GM21619 (cell line): ENCODE measurements around the gene AHCYL2.
"Not testable (repeated sequence)": the region's sequence is repeated elsewhere in the genome, so short reads cannot be mapped to it uniquely, and the experiment has no call there.

Source experiments
- ATAC-seq: cut with Tn5 transposase; IDR thresholded peaks from one replicate; pipeline ENCODE4 v1.9.1; 2021; ENCODE audit not compliant: unreplicated experiment

Gene AHCYL2

GRCh38 chr7:129376778-129377700 is 152.2 kb downstream of the AHCYL2 start:
- ATAC-seq = peak; percentile 60

DNA sequence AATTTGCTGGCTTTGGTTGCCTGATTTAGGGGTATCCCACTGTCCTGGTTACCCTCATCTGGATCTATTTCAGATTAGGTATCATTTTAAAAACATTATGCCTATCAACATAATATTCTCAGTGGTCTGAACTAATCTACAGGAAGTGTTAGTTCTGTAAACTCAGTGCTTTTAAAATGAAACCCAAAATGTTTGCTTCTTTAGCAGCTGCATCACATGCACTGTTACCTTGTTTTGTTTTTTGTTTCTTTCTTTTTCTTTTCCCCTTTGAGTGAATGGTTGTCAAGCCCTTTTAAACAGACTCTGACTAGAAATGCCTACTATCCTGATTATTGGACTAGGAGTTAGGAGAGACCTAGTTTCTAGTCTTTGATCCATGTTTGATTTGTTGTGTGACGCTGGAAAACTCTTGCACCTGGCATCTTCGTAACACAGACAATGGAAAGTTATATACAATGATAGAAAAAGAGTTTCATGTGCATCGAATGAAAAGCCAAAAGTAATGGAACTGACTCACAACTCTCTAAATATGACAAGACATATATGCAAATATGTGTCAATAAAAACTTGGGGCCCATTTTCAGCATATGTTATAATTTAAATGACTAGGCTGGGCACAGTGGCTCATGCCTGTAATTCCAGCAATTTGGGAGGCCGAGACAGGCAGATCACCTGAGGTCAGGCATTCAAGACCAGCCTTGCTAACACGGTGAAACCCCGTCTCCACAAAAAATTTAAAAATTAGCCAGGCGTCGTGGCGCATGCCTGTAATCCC is 157.1 kb downstream of the AHCYL2 start:
- ATAC-seq = no peak

DNA sequence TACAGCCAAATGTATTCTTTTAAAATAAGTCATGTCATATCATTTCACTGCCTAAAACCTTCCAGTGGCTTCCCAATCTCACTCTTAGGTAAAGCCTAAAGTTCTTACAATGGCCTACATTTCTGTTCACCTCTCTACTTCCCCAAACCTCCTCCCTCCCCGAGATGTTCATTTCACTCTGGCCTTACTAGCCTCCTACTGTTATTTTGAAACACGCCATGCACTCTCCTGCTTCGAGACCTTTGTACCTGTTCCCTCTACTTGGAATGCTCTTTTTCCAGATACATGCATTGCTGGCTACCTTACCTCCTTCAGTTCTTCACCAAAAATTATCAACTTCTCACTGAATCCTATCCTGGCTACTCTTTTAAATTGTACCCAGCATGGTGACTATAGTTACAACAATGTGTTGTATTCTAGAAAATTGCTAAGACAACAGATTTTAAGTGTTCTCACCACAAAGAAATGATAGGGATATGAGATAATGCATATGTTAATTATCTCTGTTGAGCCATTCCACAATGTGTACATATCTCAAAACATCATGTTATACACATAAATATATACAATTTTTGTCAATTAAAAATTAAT is 158.8 kb downstream of the AHCYL2 start:
- ATAC-seq = no peak

DNA sequence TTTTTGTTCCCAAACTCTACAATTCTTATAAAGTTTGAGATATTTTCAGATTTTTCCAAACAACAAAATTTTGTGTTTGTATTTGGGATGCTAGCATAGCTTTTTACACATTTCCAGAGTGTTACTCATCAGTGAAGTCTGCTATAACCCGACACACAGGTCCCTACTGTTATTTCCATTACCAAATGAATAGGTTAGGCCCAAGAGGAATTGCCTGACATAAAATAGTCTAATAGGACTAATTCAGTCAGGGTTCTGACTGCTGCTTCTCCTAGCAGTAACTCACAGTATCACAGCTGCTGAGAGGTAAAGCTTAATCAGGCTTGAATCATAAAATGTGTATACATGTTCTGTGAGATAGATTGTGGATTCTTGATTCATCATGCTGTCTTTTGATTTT is 160.3 kb downstream of the AHCYL2 start:
- ATAC-seq = no peak

- no peak for ATAC-seq
These were observed 160.8 kb downstream of the AHCYL2 start for GRCh38 chr7:129385598-129385997.

GRCh38 chr7:129386506-129386905 is 161.7 kb downstream of the AHCYL2 start:
- no peak for ATAC-seq

DNA sequence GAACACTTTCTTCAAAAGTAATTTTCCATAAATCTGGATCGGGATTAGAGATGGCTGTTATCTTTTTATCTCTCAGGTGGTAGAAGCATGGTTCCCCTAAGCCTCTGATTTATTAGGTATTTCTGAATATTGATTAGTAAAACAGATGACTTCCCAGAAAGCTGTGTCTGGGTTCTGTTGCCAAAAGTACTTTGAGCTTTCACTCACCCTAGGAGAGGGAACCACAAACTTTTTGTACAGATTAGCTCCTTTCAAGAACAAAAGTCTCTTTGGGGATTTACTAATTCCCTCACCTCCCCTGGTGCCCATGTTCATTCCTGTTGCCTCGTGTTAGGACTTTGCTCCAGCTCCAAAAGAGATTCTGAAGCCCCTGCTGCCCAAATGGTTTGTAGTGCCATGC is 162.7 kb downstream of the AHCYL2 start:
- no peak for ATAC-seq

DNA sequence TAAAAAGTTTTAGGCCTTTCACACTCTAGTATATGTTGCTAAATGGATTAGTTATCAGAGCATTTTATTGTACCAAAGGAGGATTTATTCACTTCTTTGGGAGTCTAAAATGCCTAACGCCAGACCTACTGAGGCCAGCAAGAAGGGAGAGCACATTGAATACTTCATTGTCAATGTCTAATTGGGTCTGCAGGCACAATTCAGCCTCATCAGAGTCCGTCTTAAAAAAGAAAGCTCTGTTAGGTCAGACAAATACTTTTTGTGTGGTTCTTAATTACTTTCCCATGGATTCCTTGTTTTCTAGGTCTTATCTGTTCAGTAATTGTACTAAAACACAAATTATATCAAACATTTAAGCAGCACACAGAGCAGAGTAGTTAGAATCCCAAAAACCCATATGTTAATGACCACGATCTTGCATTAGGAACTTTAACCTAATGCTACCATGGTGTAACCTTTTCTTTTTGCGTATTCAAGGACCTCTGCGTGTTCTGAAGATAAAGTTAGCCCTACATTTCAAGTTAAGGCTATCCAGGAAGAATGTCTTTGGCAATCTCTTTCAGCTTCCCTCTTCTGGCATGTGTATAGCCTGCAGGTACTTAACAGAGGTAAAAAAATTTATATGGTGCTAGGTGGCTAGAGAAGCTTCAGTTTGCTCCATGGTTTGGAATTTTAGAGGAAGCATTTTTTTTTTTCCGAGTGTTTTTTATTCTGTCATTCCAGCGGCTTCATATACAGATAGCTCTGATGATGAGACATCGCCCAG is 163.7 kb downstream of the AHCYL2 start:
- ATAC-seq = no peak

DNA sequence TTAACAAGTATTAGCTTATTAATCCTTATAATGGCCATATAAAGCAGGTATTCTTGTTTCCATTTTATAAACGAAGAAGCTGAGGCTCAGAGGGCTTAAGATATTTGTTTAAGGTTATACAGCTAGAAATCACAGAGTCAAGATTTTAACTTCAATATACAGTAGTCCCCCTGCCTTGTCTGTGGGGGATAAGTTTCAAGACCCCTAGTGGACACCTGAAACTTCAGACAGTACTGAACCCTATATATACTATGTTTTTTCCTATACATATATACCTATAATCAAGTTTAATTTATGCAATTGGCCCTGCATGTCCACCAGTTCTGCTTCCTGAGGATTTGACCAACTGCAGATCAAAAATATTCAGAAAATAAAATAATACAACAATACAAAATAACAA is 165.0 kb downstream of the AHCYL2 start:
- no peak for ATAC-seq

DNA sequence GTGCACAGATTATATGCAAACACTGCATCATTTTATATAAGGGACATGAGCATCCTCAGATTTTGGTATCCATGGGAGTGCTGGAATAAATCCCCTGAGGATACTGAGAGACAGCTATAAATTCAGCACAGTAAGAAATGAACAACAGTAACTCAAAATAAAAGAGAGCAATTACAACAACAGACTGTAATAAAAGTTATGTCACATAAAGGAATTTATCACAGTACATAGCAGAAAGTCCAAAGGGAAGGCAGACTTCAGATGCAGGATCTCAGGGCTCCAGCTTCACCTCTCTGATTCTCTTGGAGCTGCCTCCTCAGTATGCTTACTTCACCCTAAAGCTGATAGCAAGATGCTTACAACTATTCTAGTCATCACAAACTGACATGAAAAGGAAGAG is 165.5 kb downstream of the AHCYL2 start:
- no peak for ATAC-seq

DNA sequence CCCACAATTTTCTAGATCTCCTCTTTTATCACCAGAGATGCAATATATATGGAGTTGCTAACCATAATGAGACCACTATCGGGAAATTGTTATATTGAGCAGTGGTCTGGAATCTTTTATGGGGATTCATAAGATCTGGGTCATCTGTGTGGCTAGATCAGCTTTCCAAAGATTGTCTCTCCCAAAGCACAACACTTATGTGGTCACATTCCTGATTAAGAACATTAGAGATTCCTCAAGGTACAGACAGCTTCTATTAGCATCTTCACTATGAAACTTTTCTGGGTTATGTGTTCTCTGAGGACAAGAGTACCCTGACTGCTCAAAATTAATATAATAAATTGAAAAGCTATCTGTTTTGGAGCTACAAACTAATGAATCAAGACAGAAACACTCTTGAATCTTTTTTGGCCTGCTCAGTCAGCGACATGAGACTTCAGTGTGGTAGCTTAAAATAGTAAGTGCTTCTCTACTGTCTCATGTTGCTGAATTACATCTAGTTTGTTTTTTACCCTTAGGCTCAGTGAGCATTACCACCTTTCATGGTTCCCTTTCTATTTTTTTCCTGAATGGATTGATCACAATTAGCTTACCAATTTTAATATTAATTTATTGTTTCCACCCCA is 166.8 kb downstream of the AHCYL2 start:
- no peak for ATAC-seq

- no peak for ATAC-seq
These were observed 168.4 kb downstream of the AHCYL2 start for GRCh38 chr7:129393255-129393654.

- ATAC-seq = no peak
These were observed 169.3 kb downstream of the AHCYL2 start for GRCh38 chr7:129394101-129394500.

DNA sequence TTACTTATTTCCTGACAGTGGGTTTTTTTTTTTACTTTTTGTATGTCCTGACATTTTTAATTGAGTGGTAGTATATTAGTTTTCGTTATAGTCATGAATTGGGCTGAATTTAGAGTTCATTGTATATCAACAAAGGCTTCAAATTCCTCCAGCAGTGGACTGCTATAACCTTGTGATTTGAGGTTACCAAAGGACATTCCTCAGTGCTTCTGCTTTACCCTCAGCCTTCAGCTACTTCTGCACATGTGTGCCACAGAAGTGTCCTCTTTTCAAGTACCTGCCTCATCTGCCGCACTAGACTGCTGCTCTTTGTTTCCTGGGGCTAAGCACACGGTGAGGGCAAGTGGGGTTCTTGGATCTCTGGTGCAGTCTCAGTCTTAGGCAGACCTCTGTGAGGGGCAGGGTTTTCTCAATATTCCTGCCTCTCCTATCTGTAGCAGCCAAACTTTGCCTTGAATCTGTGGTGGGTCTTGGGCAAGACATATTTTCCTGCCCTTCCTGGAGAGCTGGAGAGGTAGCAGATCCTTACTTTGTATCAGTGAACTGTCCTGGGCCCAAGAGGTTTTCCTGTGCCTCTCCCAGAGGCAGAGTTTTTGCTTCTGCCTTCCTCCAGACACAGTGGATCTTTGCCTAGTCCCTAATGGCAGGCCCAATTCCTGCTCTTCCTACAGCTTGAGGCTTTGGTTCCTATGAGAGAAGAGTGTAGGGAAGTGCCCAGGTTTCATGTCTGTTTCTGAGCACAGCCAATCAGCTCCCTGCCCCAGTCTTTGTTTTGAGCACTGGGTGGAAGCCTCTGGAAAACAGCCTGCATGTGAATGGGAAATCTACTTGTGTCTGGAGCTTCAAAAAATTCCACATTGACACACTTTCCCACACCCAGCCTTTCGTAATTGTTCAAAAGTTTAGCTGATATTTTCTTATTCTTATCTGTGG is 170.4 kb downstream of the AHCYL2 start:
- no peak for ATAC-seq

DNA sequence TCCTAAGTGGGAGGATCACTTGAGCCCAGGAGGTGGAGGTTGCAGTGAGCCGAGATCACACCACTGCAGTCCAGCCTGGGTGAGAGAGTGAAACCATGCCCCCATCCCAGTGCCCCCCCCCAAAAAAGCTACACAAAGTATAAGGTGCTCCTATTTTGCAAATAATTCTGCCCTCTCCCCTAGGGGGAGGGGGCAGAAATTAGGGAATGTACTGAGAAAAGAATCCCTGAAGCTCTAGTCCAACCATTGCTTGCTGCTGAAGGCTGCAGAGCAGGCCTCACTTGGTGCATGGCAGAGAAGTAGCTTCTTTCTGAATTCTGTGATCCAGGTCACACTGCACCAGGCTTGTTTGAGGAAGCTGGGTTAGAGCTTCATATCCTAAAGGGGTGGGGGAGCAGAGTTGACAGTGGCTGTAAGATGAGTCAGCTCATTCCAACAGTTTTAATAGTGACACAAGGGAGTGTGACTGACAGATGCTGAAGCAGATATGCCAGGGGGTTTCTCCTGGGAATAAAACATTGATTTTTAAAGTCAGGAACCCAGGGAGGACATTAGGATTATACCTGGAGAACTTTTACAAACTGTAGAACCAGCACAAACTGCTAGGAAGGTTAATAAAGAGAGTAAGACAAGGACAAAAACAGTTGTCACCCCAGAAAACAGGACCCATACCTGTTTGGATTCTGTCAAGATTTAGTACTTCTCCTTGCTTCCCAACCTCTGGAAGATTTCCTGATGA is 176.6 kb downstream of the AHCYL2 start:
- no peak for ATAC-seq

DNA sequence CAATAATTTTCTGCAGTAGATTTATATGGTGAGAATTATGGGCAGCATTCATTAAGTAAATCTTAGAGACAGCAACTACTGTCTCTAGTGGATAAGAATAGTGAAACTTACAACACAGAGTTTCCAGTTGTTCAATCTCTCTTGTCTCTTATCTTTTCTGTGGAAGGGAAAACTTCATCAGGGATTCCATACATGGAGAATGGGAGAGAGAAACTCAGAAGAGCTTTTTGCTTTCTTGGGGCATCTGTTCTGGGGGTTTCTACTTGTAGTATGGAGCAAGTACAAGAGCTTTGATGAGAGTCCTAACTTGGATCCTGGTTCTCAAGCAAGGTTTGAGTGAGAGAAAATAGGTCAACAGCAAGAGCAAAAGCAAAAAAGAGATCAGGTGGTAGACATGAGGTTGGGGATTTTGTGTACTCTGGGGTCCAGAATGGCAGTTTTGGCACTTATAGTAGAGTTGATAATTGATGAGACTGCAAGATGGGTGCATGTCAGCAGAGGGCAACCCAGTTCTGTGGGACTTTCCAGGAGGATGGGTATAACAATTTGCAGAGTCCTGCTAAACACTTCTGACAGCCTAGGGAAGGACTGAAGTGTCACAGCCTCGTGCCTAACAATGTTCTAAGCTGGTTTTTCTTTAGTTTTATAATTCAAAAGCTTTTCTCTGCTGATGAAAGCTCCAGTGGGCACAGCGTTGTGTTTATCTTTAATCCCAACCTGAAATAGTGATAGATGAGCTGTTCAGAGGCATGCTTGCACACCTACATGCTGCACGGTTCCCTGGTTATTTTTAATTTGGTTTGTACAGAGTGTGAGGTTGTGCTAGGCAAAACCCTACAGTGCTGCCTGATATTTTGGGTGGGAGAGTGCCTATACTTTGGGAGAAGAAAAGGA is 177.4 kb downstream of the AHCYL2 start:
- no peak for ATAC-seq

DNA sequence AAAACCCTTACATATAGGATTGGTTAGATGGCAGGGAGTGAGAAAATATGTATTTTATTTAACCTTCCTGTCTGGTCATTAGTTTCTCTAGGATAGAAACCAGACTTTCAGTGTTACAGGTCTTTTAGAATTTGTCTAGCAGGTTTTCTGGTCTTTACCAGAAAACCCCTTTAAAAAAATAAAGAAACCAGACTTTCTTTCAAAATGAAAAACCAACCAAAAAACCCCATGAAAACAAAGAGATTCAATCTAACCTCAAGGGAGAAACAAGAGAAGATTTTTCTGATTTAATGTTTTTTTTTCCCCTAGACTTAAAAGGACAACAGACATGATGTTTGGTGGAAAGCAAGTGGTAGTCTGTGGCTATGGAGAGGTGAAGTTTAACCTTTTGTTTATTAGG is 180.7 kb downstream of the AHCYL2 start:
- ATAC-seq = no peak

- not testable (repeated sequence) for ATAC-seq
These were observed 185.4 kb downstream of the AHCYL2 start for GRCh38 chr7:129410238-129410637.
